NAMALWA (cell line): ENCODE results near the gene SLC7A4.
"Not testable (repeated sequence)": the region's sequence is repeated elsewhere in the genome, so short reads cannot be mapped to it uniquely, and the experiment has no call there.

Source experiments
- DNase-seq: peaks from one replicate; pipeline ENCODE4 v3.0.0-alpha.2; 2015; ENCODE audit warnings: low spot score

SLC7A4 gene

GRCh38 chr22:21042978-21043859 is 10.9 kb upstream of the SLC7A4 start:
- no peak for DNase-seq

DNA sequence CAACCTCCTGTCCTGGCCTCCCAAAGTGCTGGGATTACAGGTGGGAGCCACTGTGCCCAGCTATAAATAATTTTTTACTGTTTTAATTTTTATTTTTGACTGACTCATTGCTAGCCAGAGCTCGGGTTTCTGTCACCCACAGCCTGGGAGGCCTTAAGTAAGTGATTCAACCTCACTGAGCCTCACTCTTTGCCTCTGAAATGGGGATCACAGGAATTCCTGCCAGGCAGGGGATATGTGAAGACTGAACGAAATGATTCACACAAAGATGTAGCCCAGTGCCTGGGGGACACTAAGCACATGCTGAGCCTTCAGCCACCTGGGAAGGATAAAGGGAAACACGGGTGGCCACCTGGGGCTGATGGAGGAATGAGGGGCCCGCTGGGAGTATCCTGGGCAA is 9.6 kb upstream of the SLC7A4 start:
- no peak for DNase-seq

DNA sequence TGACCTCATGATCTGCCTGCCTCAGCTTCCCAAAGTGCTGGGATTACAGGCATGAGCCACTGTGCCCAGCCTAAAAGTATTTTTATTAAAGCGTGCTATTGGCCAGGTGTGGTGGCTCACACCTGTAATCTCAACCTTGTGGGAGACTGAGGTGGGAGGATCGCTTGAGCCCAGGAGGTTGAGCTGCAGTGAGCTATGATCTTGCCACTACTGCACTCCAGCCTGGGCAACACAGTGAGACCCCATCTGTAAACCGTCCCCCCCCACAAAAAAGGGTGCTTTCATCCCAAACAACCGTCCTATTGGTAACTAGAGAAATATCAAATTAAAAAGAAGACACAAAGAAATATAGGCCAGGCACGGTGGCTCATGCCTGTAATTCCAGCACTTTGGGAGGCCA is 6.8 kb upstream of the SLC7A4 start:
- not testable (repeated sequence) for DNase-seq

GRCh38 chr22:21038405-21038804 is 6.0 kb upstream of the SLC7A4 start:
- no peak for DNase-seq

DNA sequence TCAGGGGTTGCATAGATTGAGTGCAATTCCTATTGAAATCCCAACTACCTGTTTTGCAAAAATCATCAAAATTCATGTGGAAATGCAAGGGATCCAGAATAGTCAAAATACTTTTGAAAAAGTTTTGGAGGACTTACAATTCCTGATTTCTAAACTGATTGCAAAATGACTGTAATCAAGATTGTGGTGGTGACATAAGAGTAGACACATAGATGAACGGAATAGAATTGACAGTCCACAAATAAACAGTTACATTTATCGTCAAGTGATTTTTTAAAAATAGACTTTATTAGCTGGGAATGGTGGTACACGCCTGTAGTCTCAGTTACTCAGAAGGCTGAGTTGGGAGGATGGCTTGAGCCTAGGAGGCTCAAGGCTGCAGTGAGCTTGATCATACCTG is 2.6 kb upstream of the SLC7A4 start:
- DNase-seq = no peak

- DNase-seq = no peak
Measured at GRCh38 chr22:21033895-21034294, 1.5 kb upstream of the SLC7A4 start.

DNA sequence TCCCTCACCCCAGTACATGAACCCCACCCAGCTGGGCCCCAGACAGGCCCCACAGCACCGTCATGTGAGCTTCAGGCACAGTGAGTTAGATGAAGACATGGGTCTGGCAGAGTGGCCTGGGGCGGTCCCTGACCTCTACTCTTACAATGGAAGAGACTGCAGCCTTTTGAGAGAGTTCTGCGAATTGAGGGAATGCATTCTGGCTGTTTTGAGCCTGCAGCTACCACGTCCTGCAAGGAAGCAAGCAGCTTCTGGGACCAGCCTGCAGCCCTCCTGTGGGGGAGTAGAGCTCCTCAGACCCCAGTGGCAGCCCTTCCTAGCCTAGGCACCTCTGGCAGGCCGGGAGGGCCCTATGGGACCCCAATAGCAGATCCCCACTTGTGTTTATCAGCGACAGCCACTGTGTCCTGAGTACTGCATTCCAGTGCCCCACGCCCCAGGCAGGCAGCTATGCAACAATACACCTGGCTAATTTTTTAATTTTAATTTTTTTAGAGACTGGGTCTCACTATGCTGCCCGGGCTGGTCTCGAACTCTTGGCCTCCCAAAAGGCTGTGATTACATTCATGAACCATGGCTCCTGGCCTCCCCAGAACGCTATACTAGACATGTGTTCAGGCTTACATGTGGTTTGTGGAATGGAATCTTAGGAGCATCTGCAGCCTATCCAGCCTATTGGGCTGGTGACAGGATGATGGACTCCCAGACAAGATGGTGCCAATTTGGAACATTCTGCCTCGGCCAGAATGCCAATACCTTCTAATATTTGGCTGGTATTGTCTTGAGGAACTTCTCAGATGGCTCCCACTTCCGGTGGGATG is 717 bp upstream of the SLC7A4 start:
- no peak for DNase-seq

- DNase-seq = no peak
Measured at GRCh38 chr22:21031545-21032036, 770 bp downstream of the SLC7A4 start.

DNA sequence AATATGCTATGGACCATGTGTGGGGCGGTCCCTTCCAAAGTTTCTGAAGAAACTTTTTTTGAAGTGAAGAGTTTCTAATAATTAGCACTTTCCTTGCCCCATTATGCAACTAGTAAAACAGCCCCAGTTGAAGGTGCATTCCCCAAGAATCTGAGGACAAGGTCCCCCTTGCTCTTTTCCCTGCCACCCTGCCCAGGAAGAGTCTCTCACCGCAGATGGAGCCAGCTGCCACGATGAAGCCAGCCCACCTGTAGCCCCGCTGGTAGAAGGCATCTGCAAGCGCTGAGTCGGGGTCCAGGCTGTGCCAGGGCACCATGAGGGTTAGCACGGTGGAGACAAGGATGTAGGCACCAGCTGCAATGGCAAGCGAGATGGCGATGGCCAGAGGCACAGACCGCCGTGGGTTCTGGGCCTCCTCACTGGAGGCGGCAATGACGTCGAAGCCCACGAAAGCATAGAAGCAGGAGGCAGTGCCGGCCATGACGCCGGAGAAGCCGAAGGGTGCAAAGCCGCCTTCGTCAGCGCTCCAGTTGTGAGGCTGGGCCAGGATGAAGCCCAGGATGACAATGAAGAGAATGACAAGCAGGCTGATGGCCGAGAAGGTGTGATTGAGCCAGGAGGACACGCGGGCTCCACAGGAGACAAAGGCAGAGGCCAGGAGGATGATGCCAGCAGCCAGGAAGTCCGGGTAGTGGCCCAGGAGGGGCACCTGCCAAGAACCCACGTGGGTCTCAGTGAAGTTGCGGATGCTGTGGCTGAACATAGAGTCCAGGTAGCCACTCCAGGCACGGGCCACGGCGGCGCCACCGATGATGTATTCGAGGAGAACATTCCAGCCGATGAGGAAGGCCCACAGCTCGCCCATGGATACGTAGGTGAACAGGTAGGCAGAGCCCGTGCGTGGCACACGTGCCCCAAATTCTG is 1.5 kb downstream of the SLC7A4 start:
- no peak for DNase-seq

DNA sequence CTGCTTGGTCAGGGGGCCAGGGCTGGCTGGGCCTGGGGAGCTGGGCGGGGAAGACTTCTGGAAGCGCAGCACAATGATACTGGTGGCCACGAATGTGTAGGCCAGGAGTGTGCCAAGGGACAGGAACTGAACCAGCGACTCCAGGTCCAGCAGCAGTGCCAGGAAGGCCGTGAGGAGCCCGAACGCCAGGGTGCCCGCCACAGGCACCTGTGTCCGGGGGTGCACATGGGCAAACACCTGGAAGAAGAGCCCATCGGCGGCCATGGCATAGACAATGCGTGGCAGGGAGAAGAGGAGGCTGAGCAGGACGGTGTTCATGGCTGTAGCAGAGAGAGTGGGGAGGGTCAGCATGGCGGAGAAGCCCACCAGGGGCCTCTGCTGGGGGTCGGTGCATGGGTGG is 2.3 kb downstream of the SLC7A4 start:
- DNase-seq = no peak

DNA sequence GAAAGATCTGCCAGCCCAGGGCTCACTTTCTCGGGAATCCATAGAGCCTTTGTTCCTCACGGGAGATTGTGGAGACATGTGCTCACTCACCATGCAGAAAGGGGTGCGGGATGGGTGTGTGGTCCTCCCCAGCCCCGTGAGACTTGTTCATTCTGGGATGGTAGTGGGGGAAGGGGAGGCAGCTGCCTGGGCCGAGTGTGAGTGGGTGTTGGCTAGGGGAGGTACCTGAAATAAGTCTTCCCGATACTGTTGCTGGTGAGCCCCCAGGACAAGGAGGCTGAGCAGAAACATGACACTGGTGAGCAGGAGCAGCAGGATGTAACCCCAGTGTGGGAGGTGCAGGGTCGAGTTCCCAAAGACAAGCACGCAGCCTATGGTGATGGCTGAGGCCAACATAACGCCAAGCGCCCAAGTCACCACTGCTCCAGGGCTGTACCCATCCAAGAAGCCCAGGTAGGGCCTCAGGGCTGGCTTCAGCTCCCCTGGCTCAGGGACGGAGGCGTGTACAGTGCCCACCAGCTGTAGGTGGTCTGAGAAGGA is 2.8 kb downstream of the SLC7A4 start:
- DNase-seq = no peak

DNA sequence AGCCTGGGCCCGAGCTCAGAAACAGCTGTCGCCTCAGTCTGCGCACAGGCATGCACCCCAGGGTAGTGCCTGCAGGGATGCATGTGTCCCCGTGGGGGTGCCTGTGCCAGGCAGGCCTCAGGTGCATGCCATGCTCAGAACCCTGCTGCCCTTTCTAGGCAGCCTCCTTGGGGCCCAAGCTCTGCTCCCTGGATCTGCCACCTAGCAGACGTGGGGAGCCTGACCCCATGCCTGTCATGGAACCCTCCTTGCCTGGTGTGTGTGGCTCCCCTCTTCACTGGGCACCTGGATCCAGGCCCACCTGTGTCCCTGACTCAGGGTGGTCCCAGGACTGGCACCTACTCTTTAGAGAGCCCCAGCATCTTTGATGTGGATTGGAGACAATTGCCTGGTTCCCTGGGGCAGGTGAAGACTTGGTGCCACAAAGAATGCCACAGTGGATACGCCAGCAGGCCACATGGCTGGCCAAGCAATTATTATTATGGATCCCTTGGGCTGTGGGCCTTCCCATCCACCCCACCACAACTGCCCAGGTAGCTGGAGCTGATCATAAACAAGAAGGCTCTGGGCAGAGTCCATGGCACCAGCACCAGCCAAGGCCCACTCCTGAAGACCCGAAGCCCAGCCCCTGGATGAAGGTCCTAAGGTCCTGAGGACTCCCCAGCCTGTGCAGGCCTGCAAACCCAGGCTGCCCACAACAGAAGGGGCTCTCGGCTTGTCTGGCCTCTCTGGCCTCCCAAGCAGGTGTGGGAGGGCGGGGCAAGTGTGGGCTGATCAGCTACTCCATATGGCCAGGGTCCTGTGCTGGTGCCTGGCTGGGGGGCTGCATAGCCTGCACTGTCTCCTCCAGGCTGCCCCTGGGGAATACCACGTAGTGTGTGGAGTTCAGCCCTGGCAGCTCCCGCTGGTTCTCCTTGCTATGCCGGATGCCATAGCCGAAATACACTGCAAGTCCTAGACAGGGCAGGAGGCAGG is 3.8 kb downstream of the SLC7A4 start:
- DNase-seq = no peak

- no peak for DNase-seq
Measured at GRCh38 chr22:21026783-21027692, 5.3 kb downstream of the SLC7A4 start.

GRCh38 chr22:21025763-21026755 is 6.3 kb downstream of the SLC7A4 start:
- DNase-seq = no peak

GRCh38 chr22:21025266-21025665 is 7.1 kb downstream of the SLC7A4 start:
- DNase-seq = no peak

- peak; percentile 51 for DNase-seq
Measured at GRCh38 chr22:21022955-21023614, 9.3 kb downstream of the SLC7A4 start.

DNA sequence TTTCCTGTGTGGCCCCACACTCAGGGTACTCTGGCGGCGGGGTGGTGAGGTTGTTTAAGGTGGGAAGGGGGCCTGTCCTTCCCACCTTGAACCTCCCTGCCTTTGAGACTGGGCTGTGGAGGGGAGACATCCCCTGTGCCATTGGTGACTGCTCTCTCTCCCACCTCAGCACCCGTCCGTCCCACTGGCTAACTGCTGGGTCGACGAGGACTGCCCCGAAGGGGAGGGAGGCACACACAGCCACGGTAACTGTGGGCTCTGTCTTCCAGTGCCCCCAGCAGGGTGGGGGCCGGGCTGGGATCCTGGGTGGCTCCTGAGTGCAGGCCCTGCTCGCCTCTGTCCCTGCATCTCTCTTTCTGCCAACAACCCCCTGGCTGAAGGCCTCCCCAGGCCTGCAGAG is 9.9 kb downstream of the SLC7A4 start:
- DNase-seq = no peak
